ENCODE results near the gene NCKAP5. TPM values are rescaled to one million over a fixed set of nuclear protein-coding genes. Genes with fewer than 3 reads are reported as not detected.

Gene NCKAP5
- total and polyA plus RNA-seq, 9 of the 15 experiments (the other 6 are each of a cell fraction or from before 2014, with no cell fraction given), result not detected

DNA sequence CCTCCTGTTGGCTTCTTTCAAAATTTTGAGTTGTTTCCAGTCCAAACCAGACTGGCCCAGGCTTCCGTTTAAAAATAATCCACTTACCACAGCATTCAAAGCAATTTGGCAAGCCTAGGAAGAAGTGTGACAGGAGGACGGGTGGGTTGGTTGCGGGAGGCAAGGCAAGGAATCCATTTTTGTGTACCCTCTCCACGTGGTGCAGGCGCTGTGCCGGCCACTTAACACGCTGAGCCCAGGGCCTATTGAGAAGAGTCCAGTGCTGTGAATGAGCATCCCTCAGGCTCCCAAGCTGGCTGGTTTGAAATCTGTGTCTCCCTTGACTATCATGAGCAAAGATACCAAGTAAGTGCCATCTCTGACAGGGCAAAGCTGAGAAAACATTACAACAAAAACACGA is 160.9 kb downstream of the NCKAP5 start:
- Histone ChIP-seq H3K4me2 (ENCODE audit: insufficient read depth, low read length) (no peak overlapping the region), H3K4me1 (replicated peaks in 1 of 2; ENCODE audit: control insufficient read depth in 2 of 2, insufficient read depth in 2 of 2, low read length in 2 of 2) (no peaks in the 10 kb centered on the region), H3K79me2 (ENCODE audit: control insufficient read depth, insufficient read depth, low read length) (no peaks in the 10 kb centered on the region), H4K20me1 (replicated peaks; ENCODE audit: control insufficient read depth, insufficient read depth, low read length) (no peaks in the 10 kb centered on the region), H3K36me3 (ENCODE audit: control insufficient read depth, insufficient read depth, low read length) (no peaks in the 10 kb centered on the region), H3K27me3 (ENCODE audit: control insufficient read depth in 2 of 2, insufficient read depth in 2 of 2, low read length in 2 of 2) (no peaks in the 10 kb centered on the region), H2AFZ (ENCODE audit: low read depth, low read length) (no peak overlapping the region), H3K27ac (ENCODE audit: extremely low read depth, low read depth, low read length) (no peak overlapping the region), H3K4me3 (no peak overlapping the region), H3K9me1 (ENCODE audit: control insufficient read depth, insufficient read depth, low read length) (no peaks in the 10 kb centered on the region), H3K9ac (ENCODE audit: insufficient read depth in 1 of 2, low read depth in 2 of 2, low read length in 2 of 2) (no peak overlapping the region), H3K9me3 (replicated peaks; ENCODE audit: control insufficient read depth, insufficient read depth, low read depth, low read length) (no peaks in the 10 kb centered on the region; the same call in 1 of the 2 replicates)
- 1% methylated on average over 7 of the region's 8 CpGs for WGBS (ENCODE audit: insufficient coverage, low coverage, missing lambda C conversion rate)
- no peak for ATAC-seq
- ChIA-PET CTCF (ENCODE audit: low intra/inter-chr PET ratio) (no interaction called here), POLR2A (no interaction called here)
- TF ChIP-seq MTF1 (CRISPR knock-in tag; IDR thresholded peaks at IDR 0.05; ENCODE audit: borderline replicate concordance) (no peak), RAD21 (CRISPR knock-in tag; conservative IDR thresholded peaks at IDR 0.05 in 1 of 2, IDR thresholded peaks at IDR 0.05 in 1 of 2) (no peak), JUNB (CRISPR knock-in tag; conservative IDR thresholded peaks at IDR 0.05) (no peak), MAFK (IDR thresholded peaks at IDR 0.05; ENCODE audit: low read length) (no peak), ZBTB7A (IDR thresholded peaks at IDR 0.05; ENCODE audit: borderline replicate concordance, control insufficient read depth, low read depth, low read length) (no peak), ZSCAN29 (IDR thresholded peaks at IDR 0.05) (no peak), ZFP36 (IDR thresholded peaks at IDR 0.05; ENCODE audit: low read depth, low read length, partially characterized antibody) (no peak), ZBTB49 (CRISPR knock-in tag; IDR thresholded peaks at IDR 0.05; ENCODE audit: borderline replicate concordance) (no peak), PATZ1 (CRISPR knock-in tag; IDR thresholded peaks at IDR 0.05; ENCODE audit: borderline replicate concordance) (no peak)
- TF ChIP-seq, protein P1, sequence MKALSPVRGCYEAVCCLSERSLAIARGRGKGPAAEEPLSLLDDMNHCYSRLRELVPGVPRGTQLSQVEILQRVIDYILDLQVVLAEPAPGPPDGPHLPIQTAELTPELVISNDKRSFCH (CRISPR knock-in tag; IDR thresholded peaks at IDR 0.05), result no peak
- TF ChIP-seq, protein P1 (tag; IDR thresholded peaks at IDR 0.05), result no peak
- in situ Hi-C loops (cut with MboI) (no loop called here), intact Hi-C loops (cut with micrococcal nuclease) (no loop called here)
- FAIRE-seq, result no peak
- DNase-seq (ENCODE audit: extremely low read depth in 1 of 4, low spot score in 3 of 4), result no peak
- BruUV-seq (replicated peaks), result no TSS peak

All from K562 (cell line).